Spleen (tissue), 11 donors: ENCODE results near the gene LRP1B. TPM values are rescaled to one million over a fixed set of nuclear protein-coding genes. Genes with fewer than 3 reads are reported as not detected.

Experiments used
- DNase-seq: peaks from one replicate; pipeline ENCODE4 v3.0.0-alpha.2; 2020
- H3K27ac ChIP-seq, 8 donors: fragments of 200-600 bp; sonication (generic) in 7 of 8; 1 replicate in 4 of 8; 2 replicates in 4 of 8; pipeline versions ENCODE4 v1.5.0 to v1.8.0; 2016 to 2021; ENCODE audit warnings: inconsistent platforms in 4 of 8, mild to moderate bottlenecking in 4 of 8, moderate library complexity in 1 of 8
- H3K27me3 ChIP-seq, 7 donors: fragments of 200-600 bp; sonication (generic) in 6 of 7; replicated peaks in 1 of 7; 1 replicate in 4 of 7; 2 replicates in 3 of 7; pipeline versions ENCODE4 v1.5.0 to v1.8.0; 2016 to 2021; ENCODE audit warnings: inconsistent platforms in 3 of 7, mild to moderate bottlenecking in 1 of 7
- H3K36me3 ChIP-seq, 6 donors: fragments of 200-600 bp; sonication (generic) in 5 of 6; 1 replicate in 4 of 6; 2 replicates in 2 of 6; pipeline versions ENCODE4 v1.5.0 to v1.8.0; 2016 to 2021; ENCODE audit warnings: inconsistent platforms in 2 of 6
- H3K4me1 ChIP-seq, 6 donors: fragments of 200-600 bp; sonication (generic) in 5 of 6; 1 replicate in 3 of 6; 2 replicates in 3 of 6; pipeline versions ENCODE4 v1.5.0 to v1.8.0; 2016 to 2021; ENCODE audit warnings: inconsistent platforms in 3 of 6
- H3K4me3 ChIP-seq, 8 donors: fragments of 200-600 bp; sonication (generic) in 7 of 8; 1 replicate in 4 of 8; 2 replicates in 4 of 8; pipeline versions ENCODE4 v1.5.0 to v1.8.0; 2016 to 2021; ENCODE audit warnings: inconsistent platforms in 4 of 8, mild to moderate bottlenecking in 4 of 8, moderate library complexity in 2 of 8
- H3K9me3 ChIP-seq, 8 donors: fragments of 200-600 bp; sonication (generic) in 7 of 8; 1 replicate in 4 of 8; 2 replicates in 4 of 8; pipeline versions ENCODE4 v1.5.0 to v1.8.0; 2016 to 2021; ENCODE audit warnings: inconsistent platforms in 4 of 8
- POLR2A ChIP-seq, 3 donors: fragments of 450-650 bp; IDR thresholded peaks; one replicate each; pipeline ENCODE4 v1.5.1; 2017; ENCODE audit warnings: antibody characterized with exemption in 3 of 3, mild to moderate bottlenecking in 1 of 3
- POLR2AphosphoS5 ChIP-seq, 3 donors: sonication (generic); formaldehyde crosslinking; IDR thresholded peaks; one replicate each; pipeline ENCODE4 v1.5.1; 2017; ENCODE audit warnings: antibody characterized with exemption in 3 of 3
- WGBS, 5 donors: extraction: QIAGEN DNeasy Blood & Tissue Kit in 3 of 5; methylation state at CpG; one replicate each; pipeline versions ENCODE4 v1.1.5 to v1.1.7; 2013 to 2018; 5-methylcytosine and 5-hydroxymethylcytosine counted together
- intact Hi-C: fragments of 100-400 bp; cut with DNase I; formaldehyde crosslinking; loops from one replicate; pipeline ENCODE4 v1.15.0; 2023; ENCODE audit warnings: low total_unique reads
- polyA plus RNA-seq, 3 donors: library from polyadenylated mRNA; stranded (reverse); fragments of 200-250 nt; gene quantifications; one replicate each; pipeline ENCODE4 v1.2.1, GENCODE V29; 2013
- total RNA-seq, 7 donors: library from RNA; depleted of rRNA in 3 of 7; stranded (reverse); fragments of >200 nt in 3 of 7; fragmentation: NEBNext Ultra II Directional in 4 of 7; extraction: Animal tissue kit (Norgen Biotek cat#: 25700) in 4 of 7; gene quantifications; one replicate each; pipeline versions ENCODE4 v1.1.0 to v1.2.1, GENCODE V29; 2016 to 2021
- TF ChIP-seq, protein P1 (sequence below), 11 experiments: fragments of 200-600 bp in 7 of 11; fragments of 450-650 bp in 4 of 11; sonication (generic) in 4 of 11; IDR thresholded peaks in 8 of 11; conservative IDR thresholded peaks in 3 of 11; 1 replicate in 7 of 11; 2 replicates in 4 of 11; pipeline versions ENCODE4 v1.4.0 to v1.8.0; 2016 to 2021; ENCODE audit warnings: antibody characterized with exemption in 11 of 11, inconsistent platforms in 4 of 11, mild to moderate bottlenecking in 1 of 11
- donor health status: healthy with polysubstance abuse.
- donor health status: DM: no; HTN: no; CAD: no; lungs with moderate emphysema.
- donor health status: DM: no; HTN: no; CAD: no.
- donor health status: Bipolar disorder and iron deficiency.
- donor health status: healthy.
- donor health status: DM: no; HTN: no; CAD: no.
- donor health status: DM: yes; HTN: yes; CAD: no.

The LRP1B gene
- total and polyA plus RNA-seq, 10 donors = 0.02 to 0.85 (median 0.08) TPM; not detected in 2

DNA sequence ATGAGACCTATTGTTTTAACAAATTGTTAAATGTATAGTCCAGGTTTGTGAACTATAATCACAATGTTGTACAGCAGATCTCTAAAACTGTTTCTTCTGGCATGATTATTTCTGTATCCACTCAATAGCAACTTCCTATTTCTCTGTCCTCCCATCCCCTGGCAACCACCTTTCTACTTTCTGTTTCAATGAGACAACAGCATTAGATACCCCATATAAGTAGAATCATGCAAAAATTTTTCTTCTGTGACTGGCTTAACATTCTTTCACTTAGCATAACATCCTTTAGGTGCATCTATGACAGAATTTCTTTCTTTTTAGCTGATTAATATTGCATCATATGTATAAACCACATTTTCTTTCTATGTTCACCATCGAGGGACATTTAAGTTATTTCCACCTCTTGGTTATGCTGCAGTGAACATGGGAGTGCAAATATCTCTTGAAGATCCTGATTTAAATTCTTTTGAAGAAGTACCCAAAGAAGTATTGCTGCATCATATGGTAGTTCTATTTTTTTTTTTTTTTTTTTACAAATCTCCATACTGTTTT lies 713.5 kb downstream of the LRP1B start:
- DNase-seq = no peak
- Histone ChIP-seq H3K27me3 (no peaks in the 10 kb centered on the region), H3K36me3 (no peaks in the 10 kb centered on the region), H3K4me1 (no peaks in the 10 kb centered on the region), H3K4me3 (no peak overlapping the region), H3K27ac (no peak overlapping the region), H3K9me3 (peaks cover 0 to 9% (median 0%) of the 10 kb centered on the region in 8 donors)
- TF ChIP-seq POLR2AphosphoS5 (IDR thresholded peaks at IDR 0.05) (no peak), POLR2A (IDR thresholded peaks at IDR 0.05) (no peak)
- TF ChIP-seq, protein P1, sequence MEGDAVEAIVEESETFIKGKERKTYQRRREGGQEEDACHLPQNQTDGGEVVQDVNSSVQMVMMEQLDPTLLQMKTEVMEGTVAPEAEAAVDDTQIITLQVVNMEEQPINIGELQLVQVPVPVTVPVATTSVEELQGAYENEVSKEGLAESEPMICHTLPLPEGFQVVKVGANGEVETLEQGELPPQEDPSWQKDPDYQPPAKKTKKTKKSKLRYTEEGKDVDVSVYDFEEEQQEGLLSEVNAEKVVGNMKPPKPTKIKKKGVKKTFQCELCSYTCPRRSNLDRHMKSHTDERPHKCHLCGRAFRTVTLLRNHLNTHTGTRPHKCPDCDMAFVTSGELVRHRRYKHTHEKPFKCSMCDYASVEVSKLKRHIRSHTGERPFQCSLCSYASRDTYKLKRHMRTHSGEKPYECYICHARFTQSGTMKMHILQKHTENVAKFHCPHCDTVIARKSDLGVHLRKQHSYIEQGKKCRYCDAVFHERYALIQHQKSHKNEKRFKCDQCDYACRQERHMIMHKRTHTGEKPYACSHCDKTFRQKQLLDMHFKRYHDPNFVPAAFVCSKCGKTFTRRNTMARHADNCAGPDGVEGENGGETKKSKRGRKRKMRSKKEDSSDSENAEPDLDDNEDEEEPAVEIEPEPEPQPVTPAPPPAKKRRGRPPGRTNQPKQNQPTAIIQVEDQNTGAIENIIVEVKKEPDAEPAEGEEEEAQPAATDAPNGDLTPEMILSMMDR (IDR thresholded peaks at IDR 0.05 in 8 of 11, conservative IDR thresholded peaks at IDR 0.05 in 3 of 11) = no peak
- WGBS, 5 donors = 40 to 74% (median 60%) methylated on average over 1 of the region's 1 CpG
- intact Hi-C loops = no loop called here

DNA sequence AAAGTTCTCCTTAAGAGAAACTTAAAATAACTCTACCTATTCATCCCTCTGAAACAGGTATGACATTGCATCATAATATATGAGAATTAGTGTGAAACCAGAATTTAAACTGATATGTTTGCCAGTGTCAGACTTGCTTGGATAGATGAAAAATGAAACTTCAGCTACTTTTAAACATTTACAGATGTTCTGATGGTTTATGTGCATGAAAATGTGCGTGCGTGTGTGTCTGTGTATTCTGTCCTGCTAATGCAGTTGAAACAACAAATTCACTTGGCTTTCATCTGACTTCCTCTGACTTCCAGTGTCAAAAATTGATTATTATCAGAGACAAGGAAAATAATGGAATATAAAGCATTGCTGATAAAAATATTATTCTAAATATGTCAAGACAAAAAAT lies 719.4 kb downstream of the LRP1B start:
- Histone ChIP-seq H3K36me3 (no peaks in the 10 kb centered on the region), H3K4me3 (no peak overlapping the region), H3K27ac (no peak overlapping the region), H3K9me3 (peaks cover 0 to 3% (median 0%) of the 10 kb centered on the region in 8 donors), H3K27me3 (no peaks in the 10 kb centered on the region), H3K4me1 (no peaks in the 10 kb centered on the region)
- 80 to 93% (median 91%) methylated on average over 2 of the region's 2 CpGs for WGBS, 5 donors
- TF ChIP-seq POLR2AphosphoS5 (IDR thresholded peaks at IDR 0.05) (no peak), POLR2A (IDR thresholded peaks at IDR 0.05) (no peak)
- TF ChIP-seq, protein P1 (IDR thresholded peaks at IDR 0.05 in 8 of 11, conservative IDR thresholded peaks at IDR 0.05 in 3 of 11) = no peak
- intact Hi-C loops = no loop called here
- DNase-seq = no peak

DNA sequence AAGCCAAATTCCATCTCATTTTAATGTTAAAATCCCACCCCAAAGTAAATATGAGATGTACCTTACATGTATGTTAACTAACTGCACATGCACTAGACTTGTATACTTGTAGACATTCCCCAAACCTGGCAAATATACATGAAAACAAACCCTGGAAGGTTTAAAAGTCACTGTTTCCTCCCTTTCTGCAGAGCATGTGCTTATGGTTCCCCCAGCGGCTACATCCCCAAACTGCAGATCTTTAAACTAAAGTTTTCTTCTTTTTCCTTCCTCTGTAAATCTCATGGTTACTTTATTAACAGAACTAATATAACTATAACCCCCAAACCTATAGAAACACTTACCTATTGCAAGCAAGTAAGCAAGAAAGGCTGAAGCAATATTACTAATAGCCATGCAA lies 731.5 kb downstream of the LRP1B start:
- Histone ChIP-seq H3K27me3 (no peaks in the 10 kb centered on the region), H3K27ac (no peak overlapping the region), H3K36me3 (no peaks in the 10 kb centered on the region), H3K9me3 (no peaks in the 10 kb centered on the region), H3K4me1 (no peaks in the 10 kb centered on the region), H3K4me3 (no peak overlapping the region)
- 45 to 65% (median 53%) methylated on average over 1 of the region's 1 CpG for WGBS, 5 donors
- no peak for DNase-seq
- intact Hi-C loops = no loop called here
- no peak for TF ChIP-seq POLR2AphosphoS5 (IDR thresholded peaks at IDR 0.05)
- no peak for TF ChIP-seq POLR2A (IDR thresholded peaks at IDR 0.05)
- TF ChIP-seq, protein P1 (IDR thresholded peaks at IDR 0.05 in 8 of 11, conservative IDR thresholded peaks at IDR 0.05 in 3 of 11) = no peak

DNA sequence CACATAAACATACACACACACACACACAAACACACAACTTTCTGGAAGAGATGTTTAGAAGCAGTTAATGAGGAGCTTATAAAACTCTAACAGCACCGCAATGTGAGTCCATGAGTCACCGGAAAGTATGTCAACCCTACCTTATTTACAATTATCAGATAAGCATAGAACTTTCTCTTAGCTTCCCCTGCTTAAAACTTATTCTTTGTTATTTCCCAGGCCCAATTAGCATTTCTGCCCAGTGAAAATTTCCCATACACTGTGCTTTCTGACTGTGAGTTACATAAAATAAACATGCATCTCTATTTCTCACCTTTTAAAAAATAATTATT lies 737.6 kb downstream of the LRP1B start:
- TF ChIP-seq, protein P1 (IDR thresholded peaks at IDR 0.05 in 8 of 11, conservative IDR thresholded peaks at IDR 0.05 in 3 of 11) = no peak
- TF ChIP-seq POLR2AphosphoS5 (IDR thresholded peaks at IDR 0.05) (no peak), POLR2A (IDR thresholded peaks at IDR 0.05) (no peak)
- intact Hi-C loops = no loop called here
- peaks cover 0 to under 1% (median 0%) of the 10 kb centered on the region in 8 donors for H3K9me3 ChIP-seq
- no peak for DNase-seq
- no peak overlapping the region for H3K27ac ChIP-seq
- no peaks in the 10 kb centered on the region for H3K36me3 ChIP-seq
- no peaks in the 10 kb centered on the region for H3K27me3 ChIP-seq
- WGBS, 5 donors = 89 to 96% (median 94%) methylated on average over 2 of the region's 2 CpGs
- no peak overlapping the region for H3K4me3 ChIP-seq
- no peaks in the 10 kb centered on the region for H3K4me1 ChIP-seq
